Heart right ventricle (tissue), 16 donors: ENCODE measurements around the gene THBS1. TPM values are rescaled to one million over a fixed set of nuclear protein-coding genes. Genes with fewer than 3 reads are reported as not detected.

ENCODE experiments used
- ATAC-seq, 8 donors: fragments of 200-7000 bp; cut with Tn5 transposase; one replicate each; pipeline ENCODE4 v1.9.1; 2020; ENCODE audit warnings: mild to moderate bottlenecking in 8 of 8, moderate library complexity in 8 of 8, moderate number of reproducible peaks in 1 of 8
- DNase-seq, 2 donors: peaks; one replicate each; pipeline ENCODE4 v3.0.0-alpha.2; 2020
- H3K27ac ChIP-seq, 10 donors: fragments of 200-600 bp; sonication (generic) in 2 of 10; one replicate each; pipeline versions ENCODE4 v1.5.0 to v1.8.0; 2020 to 2022; ENCODE audit warnings: mild to moderate bottlenecking in 3 of 10
- H3K27me3 ChIP-seq, 7 donors: fragments of 200-600 bp; one replicate each; pipeline ENCODE4 v1.8.0; 2021 to 2022; ENCODE audit warnings: mild to moderate bottlenecking in 2 of 7
- H3K36me3 ChIP-seq, 9 donors: fragments of 200-600 bp; sonication (generic) in 1 of 9; one replicate each; pipeline versions ENCODE4 v1.5.0 to v1.8.0; 2020 to 2022; ENCODE audit warnings: mild to moderate bottlenecking in 2 of 9
- H3K4me1 ChIP-seq, 9 donors: fragments of 200-600 bp; sonication (generic) in 1 of 9; one replicate each; pipeline versions ENCODE4 v1.5.0 to v1.8.0; 2020 to 2022; ENCODE audit warnings: mild to moderate bottlenecking in 4 of 9
- H3K4me3 ChIP-seq, 10 donors: fragments of 200-600 bp; sonication (generic) in 2 of 10; one replicate each; pipeline versions ENCODE4 v1.5.0 to v1.8.0; 2020 to 2022; ENCODE audit warnings: mild to moderate bottlenecking in 7 of 10, moderate library complexity in 2 of 10
- H3K9me3 ChIP-seq, 11 donors: fragments of 200-600 bp in 10 of 11; sonication (generic) in 2 of 11; one replicate each; pipeline versions ENCODE4 v1.5.0 to v1.8.0; 2013 to 2022; ENCODE audit warnings: mild to moderate bottlenecking in 2 of 11, control low read depth in 1 of 11, moderate library complexity in 1 of 11
- CTCF ChIP-seq, 9 donors: fragments of 200-600 bp; sonication (generic) in 2 of 9; IDR thresholded peaks; one replicate each; pipeline versions ENCODE4 v1.5.0 to v1.8.0; 2021 to 2022; ENCODE audit warnings: antibody characterized with exemption in 9 of 9, mild to moderate bottlenecking in 5 of 9, moderate library complexity in 1 of 9
- WGBS, 2 donors: extraction: QIAGEN DNeasy Blood & Tissue Kit; methylation state at CpG; one replicate each; pipeline ENCODE4 v1.1.7; 2013; ENCODE audit warnings: inconsistent platforms in 1 of 2; 5-methylcytosine and 5-hydroxymethylcytosine counted together
- intact Hi-C, 10 donors: fragments of 100-400 bp; cut with DNase I; formaldehyde crosslinking; loops; one replicate each; pipeline versions ENCODE4 v1.11.1 to v1.14.2; 2022
- polyA plus RNA-seq, 2 donors: library from polyadenylated mRNA; stranded (reverse); fragments of 200-250 nt; gene quantifications; one replicate each; pipeline ENCODE4 v1.2.3, GENCODE V29; 2013
- total RNA-seq, 10 donors: library from RNA; stranded (reverse); fragmentation: NEBNext Ultra II Directional in 3 of 10; extraction: Animal tissue kit (Norgen Biotek cat#: 25700) in 3 of 10; gene quantifications; one replicate each; pipeline versions ENCODE4 v1.2.1 to v1.2.4, GENCODE V29; 2021 to 2023
- donor health status: Arrhythmogenic right ventricular cardiomyopathy.
- donor health status: ischemic (EF 13 %, LVEDD 7.1; RV severe dilation, severe dysfunction).
- donor health status: healthy with polysubstance abuse.
- donor health status: DM: no; HTN: yes; CAD: no.
- donor health status: DM: no; HTN: no; CAD: no.
- donor health status: ischemic (EF 25% LVEDD 6.9; RV normal size, moderate dysfunction).
- donor health status: ischemic (EF 25% LVEDD 5.7; RV mildly dilated, moderate dysfunction).
- donor health status: healthy.
- donor health status: DM: yes; HTN: yes; CAD: no.
- donor health status: Ischemic cardiomyopathy.
- donor health status: ischemic (EF 35%, LVEDD 5.7; RV mildly dilated, moderate dysfunction).
- donor health status: nonischemic (EF 11% LVEDD 7.7; RV severe dilation, severe dysfunction).
- donor health status: DM: yes; HTN: yes; CAD: no.
- donor health status: PGD.
- donor health status: ischemic (EF 29% LVEDD 5.4; RV normal size, mild dysfunction).
- donor health status: nonischemic (EF 23%, LVEDD 6.1; RV moderate dilation, normal function).

THBS1 gene
- total and polyA plus RNA-seq, 12 donors: 12.9 to 1,109 (median 102) TPM

- TF ChIP-seq CTCF (IDR thresholded peaks at IDR 0.05): no peak
- ATAC-seq: no peak
- no peak for DNase-seq
- intact Hi-C loops: no loop called here
- Histone ChIP-seq H3K27ac (no peak overlapping the region), H3K36me3 (no peaks in the 10 kb centered on the region), H3K27me3 (no peaks in the 10 kb centered on the region), H3K4me3 (no peak overlapping the region), H3K9me3 (peaks cover 0 to 10% (median 1%) of the 10 kb centered on the region in 11 donors), H3K4me1 (peaks cover 0 to 6% (median 0%) of the 10 kb centered on the region in 9 donors)
- WGBS, 2 donors: 84 to 86% methylated on average over 1 of the region's 1 CpG
These were observed 24.3 kb downstream of the THBS1 start for GRCh38 chr15:39605146-39605545.

- no peak for DNase-seq
- Histone ChIP-seq H3K9me3 (peaks cover 0 to 39% (median 23%) of the 10 kb centered on the region in 11 donors), H3K27me3 (no peaks in the 10 kb centered on the region), H3K4me3 (no peak overlapping the region), H3K27ac (no peak overlapping the region), H3K36me3 (no peaks in the 10 kb centered on the region), H3K4me1 (peaks cover 0 to 6% (median 0%) of the 10 kb centered on the region in 9 donors)
- TF ChIP-seq CTCF (IDR thresholded peaks at IDR 0.05): no peak
- ATAC-seq: no peak
- intact Hi-C loops: no loop called here
- 89 to 92% methylated on average over 2 of the region's 2 CpGs for WGBS, 2 donors
These were observed 27.6 kb downstream of the THBS1 start for GRCh38 chr15:39608185-39609139.

GRCh38 chr15:39609166-39609916, 28.5 kb downstream of the THBS1 start:
- DNase-seq (no peak), ATAC-seq (no peak)
- intact Hi-C loops: no loop called here
- TF ChIP-seq CTCF (IDR thresholded peaks at IDR 0.05): no peak
- peaks cover 0 to 48% (median 26%) of the 10 kb centered on the region in 11 donors for H3K9me3 ChIP-seq
- no peak overlapping the region for H3K4me3 ChIP-seq
- 80 to 85% methylated on average over 4 of the region's 4 CpGs for WGBS, 2 donors
- H3K27me3 ChIP-seq: no peaks in the 10 kb centered on the region
- H3K36me3 ChIP-seq: no peaks in the 10 kb centered on the region
- H3K27ac ChIP-seq: no peak overlapping the region
- H3K4me1 ChIP-seq: peaks cover 0 to 6% (median 0%) of the 10 kb centered on the region in 9 donors

GRCh38 chr15:39610665-39611064, 29.8 kb downstream of the THBS1 start:
- no peak overlapping the region for H3K27ac ChIP-seq
- H3K36me3 ChIP-seq: no peaks in the 10 kb centered on the region
- no peaks in the 10 kb centered on the region for H3K27me3 ChIP-seq
- H3K9me3 ChIP-seq: peaks cover 0 to 56% (median 32%) of the 10 kb centered on the region in 11 donors
- peaks cover 0 to 6% (median 0%) of the 10 kb centered on the region in 9 donors for H3K4me1 ChIP-seq
- DNase-seq (no peak), ATAC-seq (no peak)
- TF ChIP-seq CTCF (IDR thresholded peaks at IDR 0.05): no peak
- H3K4me3 ChIP-seq: no peak overlapping the region
- intact Hi-C loops: loop anchor here in 1 of 10 donors (10.0 kb wide), 1 partner anchor 64 kb away; no protein-coding TSS in a partner anchor
